MM.1S (cell line): Measurements from ENCODE around the gene TSHZ1.

ENCODE experiments used
- DNase-seq: peaks from one replicate; pipeline ENCODE4 v3.0.0-alpha.2; 2015
- H2AFZ ChIP-seq: fragments of 300-600 bp; sonication (generic); 2 replicates; pipeline ENCODE4 v1.6.0; 2016; ENCODE audit warnings: antibody characterized with exemption, low read length
- H3F3A ChIP-seq: fragments of 300-600 bp; sonication (generic); 2 replicates; pipeline ENCODE4 v1.6.1; 2016; ENCODE audit warnings: mild to moderate bottlenecking, antibody characterized with exemption, low read length, moderate library complexity, mixed read lengths; ENCODE audit not compliant: insufficient read depth
- H3K27ac ChIP-seq: fragments of 300-600 bp; sonication (generic); 2 replicates; pipeline ENCODE4 v1.5.1; 2016; ENCODE audit warnings: mild to moderate bottlenecking, low read length
- H3K27me3 ChIP-seq: fragments of 300-600 bp; sonication (generic); replicated peaks from 2 replicates; pipeline ENCODE4 v1.6.0; 2016; ENCODE audit warnings: low read length; ENCODE audit not compliant: insufficient read depth
- H3K36me3 ChIP-seq: fragments of 300-600 bp; sonication (generic); replicated peaks from 2 replicates; pipeline ENCODE4 v1.6.1; 2016; ENCODE audit warnings: mild to moderate bottlenecking, low read length, mixed read lengths; ENCODE audit not compliant: insufficient read depth
- H3K4me1 ChIP-seq: fragments of 300-600 bp; sonication (generic); 2 replicates; pipeline ENCODE4 v1.6.1; 2016; ENCODE audit warnings: low read length, mixed read lengths
- H3K4me2 ChIP-seq: fragments of 300-600 bp; sonication (generic); 2 replicates; pipeline ENCODE4 v1.6.0; 2016; ENCODE audit warnings: low read depth, low read length
- H3K4me3 ChIP-seq: fragments of 300-600 bp; sonication (generic); 2 replicates; pipeline ENCODE4 v1.5.1; 2016; ENCODE audit warnings: low read length, mixed read lengths
- H3K79me2 ChIP-seq: fragments of 300-600 bp; sonication (generic); 2 replicates; pipeline ENCODE4 v1.6.1; 2016; ENCODE audit warnings: mixed run types, low read length, mixed read lengths
- H3K9ac ChIP-seq: fragments of 300-600 bp; sonication (generic); 2 replicates; pipeline ENCODE4 v1.6.1; 2016; ENCODE audit warnings: low read length, mixed read lengths
- H3K9me2 ChIP-seq: fragments of 300-600 bp; sonication (generic); replicated peaks from 2 replicates; pipeline ENCODE4 v1.6.1; 2016; ENCODE audit warnings: mild to moderate bottlenecking, low read length, mixed read lengths; ENCODE audit not compliant: insufficient read depth
- H3K9me3 ChIP-seq: fragments of 300-600 bp; sonication (generic); replicated peaks from 2 replicates; pipeline ENCODE4 v1.6.1; 2016; ENCODE audit warnings: mild to moderate bottlenecking, low read length, mixed read lengths; ENCODE audit not compliant: insufficient read depth
- H4K20me1 ChIP-seq: fragments of 300-600 bp; sonication (generic); 2 replicates; pipeline ENCODE4 v1.6.1; 2016; ENCODE audit warnings: mild to moderate bottlenecking, low read length, moderate library complexity, mixed read lengths; ENCODE audit not compliant: insufficient read depth
- EZH2 ChIP-seq: fragments of 300-600 bp; sonication (generic); optimal IDR thresholded peaks from 2 replicates; pipeline ENCODE3; 2017; ENCODE audit warnings: low read depth, mild to moderate bottlenecking, antibody characterized with exemption, low read length, mixed read lengths
- EZH2phosphoT487 ChIP-seq: fragments of 300-600 bp; sonication (generic); IDR thresholded peaks from 2 replicates; pipeline ENCODE4 v1.6.1; 2018; ENCODE audit warnings: antibody characterized with exemption, low read length
- TF ChIP-seq, protein P1 (sequence below): fragments of 300-600 bp; sonication (generic); IDR thresholded peaks from 2 replicates; pipeline ENCODE4 v1.5.1; 2016; ENCODE audit warnings: antibody characterized with exemption, low read length, mixed read lengths

TSHZ1 gene

GRCh38 chr18:75231053-75231406, 20.4 kb downstream of the TSHZ1 start:
- H3K4me3 ChIP-seq: no peak overlapping the region
- H3K9ac ChIP-seq: no peak overlapping the region
- H3K4me2 ChIP-seq: no peak overlapping the region
- no peak overlapping the region for H2AFZ ChIP-seq
- DNase-seq: no peak
- no peaks in the 10 kb centered on the region for H3K27me3 ChIP-seq
- no peaks in the 10 kb centered on the region for H4K20me1 ChIP-seq
- no peaks in the 10 kb centered on the region for H3F3A ChIP-seq
- TF ChIP-seq EZH2phosphoT487 (no peak), EZH2 (no peak)
- TF ChIP-seq, protein P1, sequence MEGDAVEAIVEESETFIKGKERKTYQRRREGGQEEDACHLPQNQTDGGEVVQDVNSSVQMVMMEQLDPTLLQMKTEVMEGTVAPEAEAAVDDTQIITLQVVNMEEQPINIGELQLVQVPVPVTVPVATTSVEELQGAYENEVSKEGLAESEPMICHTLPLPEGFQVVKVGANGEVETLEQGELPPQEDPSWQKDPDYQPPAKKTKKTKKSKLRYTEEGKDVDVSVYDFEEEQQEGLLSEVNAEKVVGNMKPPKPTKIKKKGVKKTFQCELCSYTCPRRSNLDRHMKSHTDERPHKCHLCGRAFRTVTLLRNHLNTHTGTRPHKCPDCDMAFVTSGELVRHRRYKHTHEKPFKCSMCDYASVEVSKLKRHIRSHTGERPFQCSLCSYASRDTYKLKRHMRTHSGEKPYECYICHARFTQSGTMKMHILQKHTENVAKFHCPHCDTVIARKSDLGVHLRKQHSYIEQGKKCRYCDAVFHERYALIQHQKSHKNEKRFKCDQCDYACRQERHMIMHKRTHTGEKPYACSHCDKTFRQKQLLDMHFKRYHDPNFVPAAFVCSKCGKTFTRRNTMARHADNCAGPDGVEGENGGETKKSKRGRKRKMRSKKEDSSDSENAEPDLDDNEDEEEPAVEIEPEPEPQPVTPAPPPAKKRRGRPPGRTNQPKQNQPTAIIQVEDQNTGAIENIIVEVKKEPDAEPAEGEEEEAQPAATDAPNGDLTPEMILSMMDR: no peak
- H3K9me2 ChIP-seq: no peaks in the 10 kb centered on the region
- no peaks in the 10 kb centered on the region for H3K9me3 ChIP-seq
- H3K79me2 ChIP-seq: peaks cover 38% of the 10 kb centered on the region
- no peaks in the 10 kb centered on the region for H3K4me1 ChIP-seq
- H3K36me3 ChIP-seq: no peaks in the 10 kb centered on the region
- no peak overlapping the region for H3K27ac ChIP-seq

- no peak overlapping the region for H2AFZ ChIP-seq
- no peaks in the 10 kb centered on the region for H4K20me1 ChIP-seq
- H3K36me3 ChIP-seq: no peaks in the 10 kb centered on the region
Observed at GRCh38 chr18:75234901-75235300, 24.3 kb downstream of the TSHZ1 start.

GRCh38 chr18:75235896-75236295, 25.3 kb downstream of the TSHZ1 start:
- Histone ChIP-seq H3K27ac (no peak overlapping the region), H3K36me3 (no peaks in the 10 kb centered on the region), H4K20me1 (no peaks in the 10 kb centered on the region), H3K9me2 (no peaks in the 10 kb centered on the region), H3K4me2 (no peak overlapping the region), H3F3A (no peaks in the 10 kb centered on the region), H2AFZ (no peak overlapping the region), H3K9ac (no peak overlapping the region), H3K4me3 (no peak overlapping the region), H3K79me2 (peaks cover 28% of the 10 kb centered on the region), H3K4me1 (no peaks in the 10 kb centered on the region), H3K9me3 (no peaks in the 10 kb centered on the region), H3K27me3 (no peaks in the 10 kb centered on the region)
- TF ChIP-seq EZH2phosphoT487: no peak
- TF ChIP-seq, protein P1: no peak
- no peak for TF ChIP-seq EZH2
- DNase-seq: no peak

More at GRCh38 chr18:75234901-75235300, 24.3 kb downstream of the TSHZ1 start:
- Histone ChIP-seq H3F3A (no peaks in the 10 kb centered on the region), H3K4me2 (no peak overlapping the region), H3K9ac (no peak overlapping the region), H3K9me3 (no peaks in the 10 kb centered on the region), H3K4me3 (no peak overlapping the region), H3K4me1 (no peaks in the 10 kb centered on the region), H3K27ac (no peak overlapping the region), H3K9me2 (no peaks in the 10 kb centered on the region), H3K27me3 (no peaks in the 10 kb centered on the region), H3K79me2 (peaks cover 33% of the 10 kb centered on the region)
- DNase-seq: no peak
- TF ChIP-seq, protein P1: no peak
- no peak for TF ChIP-seq EZH2phosphoT487
- no peak for TF ChIP-seq EZH2

GRCh38 chr18:75238100-75238499, 27.5 kb downstream of the TSHZ1 start:
- no peaks in the 10 kb centered on the region for H4K20me1 ChIP-seq
- peaks cover 43% of the 10 kb centered on the region for H3K79me2 ChIP-seq
- no peak overlapping the region for H3K9ac ChIP-seq
- H3K27me3 ChIP-seq: no peaks in the 10 kb centered on the region
- no peak for TF ChIP-seq EZH2
- no peak for TF ChIP-seq EZH2phosphoT487
- TF ChIP-seq, protein P1: no peak
- no peaks in the 10 kb centered on the region for H3K9me3 ChIP-seq
- no peaks in the 10 kb centered on the region for H3K36me3 ChIP-seq
- no peak for DNase-seq
- no peaks in the 10 kb centered on the region for H3F3A ChIP-seq
- no peaks in the 10 kb centered on the region for H3K4me1 ChIP-seq
- H3K27ac ChIP-seq: no peak overlapping the region
- no peak overlapping the region for H3K4me2 ChIP-seq
- H2AFZ ChIP-seq: no peak overlapping the region
- H3K4me3 ChIP-seq: no peak overlapping the region
- no peaks in the 10 kb centered on the region for H3K9me2 ChIP-seq
